Activated T-cell treated with anti-CD3 and anti-CD28 coated beads for 1 hour (primary cell): ENCODE measurements around the gene LPP.

Experiments used
- DNase-seq: peaks from one replicate; pipeline ENCODE4 v3.0.0-alpha.2; 2020; ENCODE audit warnings: low read depth

Gene LPP

DNA sequence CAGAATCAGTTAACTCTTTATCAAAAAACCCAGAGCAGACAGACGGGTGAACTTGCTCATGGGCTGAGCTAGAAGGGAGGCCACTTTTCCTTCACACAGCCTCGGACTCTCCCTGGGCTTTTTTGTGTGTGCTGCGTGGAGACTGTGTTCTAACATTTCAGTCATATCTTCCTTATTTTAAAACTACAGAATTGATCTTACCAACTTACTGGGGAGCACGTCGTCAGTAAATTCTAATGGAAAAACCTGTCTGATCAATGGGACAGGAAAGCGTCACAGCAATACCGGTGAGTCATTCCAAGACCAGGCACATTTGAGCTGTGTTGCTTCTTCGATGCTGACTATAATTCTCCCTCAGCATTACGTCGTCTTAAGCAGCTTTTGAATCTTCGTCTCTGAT lies 145.1 kb downstream of the LPP start:
- no peak for DNase-seq

GRCh38 chr3:188299708-188300107 lies 145.8 kb downstream of the LPP start:
- no peak for DNase-seq

DNA sequence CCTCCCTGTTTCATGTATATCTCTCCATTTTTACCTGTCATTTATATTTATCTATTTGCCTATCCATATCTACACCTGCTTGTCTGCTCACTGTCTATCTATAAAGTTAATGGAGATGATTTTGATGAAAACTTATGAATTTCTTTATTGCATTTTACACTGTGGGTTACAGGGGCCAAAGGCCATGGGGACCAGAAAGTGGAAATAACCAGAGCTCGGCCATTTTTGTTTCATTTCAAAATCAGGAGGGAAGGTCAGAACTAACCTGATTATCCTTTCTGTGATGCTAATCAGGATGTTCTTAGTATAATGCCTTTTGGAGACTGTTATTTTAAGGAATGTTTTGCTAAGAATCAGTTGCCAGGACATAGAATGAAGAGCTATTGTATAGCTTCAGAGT lies 147.2 kb downstream of the LPP start:
- no peak for DNase-seq

DNA sequence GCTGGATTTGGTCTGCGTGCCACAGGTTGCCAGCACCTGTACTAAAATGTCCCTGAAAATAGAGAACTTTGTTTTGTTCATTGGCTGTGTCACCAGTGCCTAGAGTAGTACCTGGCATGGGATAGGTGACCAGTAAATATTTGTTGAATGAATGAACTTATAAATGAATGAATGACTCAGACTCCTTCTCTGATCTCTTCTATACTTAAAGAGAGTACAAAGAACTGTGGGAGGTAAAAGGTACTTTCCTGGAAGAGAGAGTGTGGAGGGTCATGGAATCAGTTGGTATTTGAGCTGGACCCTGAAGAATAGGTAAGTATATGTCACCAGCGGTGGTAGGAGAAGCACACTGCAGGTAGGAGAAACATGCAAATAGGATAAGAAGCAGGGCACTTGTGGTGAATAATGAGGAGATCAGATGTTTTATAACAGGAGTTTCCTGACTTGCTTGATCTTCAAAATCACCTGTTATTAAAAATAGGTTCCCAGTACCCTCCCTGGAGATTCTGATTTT lies 149.4 kb downstream of the LPP start:
- no peak for DNase-seq

DNA sequence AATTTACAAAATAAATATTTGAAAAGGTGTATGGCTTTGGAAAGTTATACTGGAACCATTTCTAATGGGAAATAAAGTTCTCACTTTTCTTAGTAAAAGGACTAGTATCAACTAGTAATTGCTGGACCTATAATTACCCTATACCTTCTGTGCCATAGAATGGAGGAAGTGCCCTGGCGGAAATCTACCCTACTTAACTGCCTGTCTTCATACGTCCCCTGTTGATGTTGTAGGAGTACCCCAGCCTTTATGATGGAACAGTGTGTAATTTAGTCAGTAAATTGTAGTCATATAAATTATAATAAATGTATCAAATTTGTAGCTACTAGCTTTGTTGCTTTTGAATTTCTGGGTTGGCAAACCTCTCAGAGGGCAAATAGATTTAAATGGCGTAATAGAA lies 149.9 kb downstream of the LPP start:
- no peak for DNase-seq

DNA sequence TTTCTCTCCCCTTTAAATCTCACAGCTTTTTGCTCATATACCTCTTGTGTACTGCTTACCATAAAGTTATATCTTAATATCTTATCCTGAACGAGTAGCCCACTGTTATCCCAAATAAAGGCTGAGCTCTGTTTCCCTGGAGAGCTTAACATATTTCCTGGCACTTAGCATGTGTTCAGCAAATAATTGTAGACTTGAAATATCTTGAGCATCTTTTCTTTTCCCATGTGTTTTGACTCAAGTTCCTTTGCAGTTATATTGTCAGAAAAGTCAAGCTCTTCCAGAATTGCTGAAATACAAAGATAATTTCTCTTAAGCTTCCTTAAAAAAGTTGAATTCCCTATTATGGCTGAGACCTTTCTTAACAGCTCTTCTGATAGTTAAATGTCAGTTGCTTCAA lies 150.5 kb downstream of the LPP start:
- no peak for DNase-seq

DNA sequence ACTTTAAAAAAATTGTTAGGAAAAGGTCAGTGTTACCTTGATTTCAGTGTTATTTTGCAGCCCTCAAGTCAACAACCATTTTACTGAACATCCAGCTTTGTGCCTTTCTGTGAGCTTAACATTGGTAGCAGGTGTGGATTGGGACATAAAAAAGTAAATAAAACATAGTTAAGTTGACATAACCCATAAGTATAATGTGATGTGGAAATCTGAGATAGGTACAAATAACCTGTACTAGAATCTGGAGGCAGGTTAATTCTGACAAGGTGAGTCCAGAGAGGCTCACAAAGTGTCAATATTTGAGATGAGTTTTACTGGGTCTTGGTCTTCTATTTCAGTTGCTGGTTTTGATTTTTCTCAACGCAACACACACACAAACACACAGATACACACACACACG lies 151.3 kb downstream of the LPP start:
- no peak for DNase-seq

DNA sequence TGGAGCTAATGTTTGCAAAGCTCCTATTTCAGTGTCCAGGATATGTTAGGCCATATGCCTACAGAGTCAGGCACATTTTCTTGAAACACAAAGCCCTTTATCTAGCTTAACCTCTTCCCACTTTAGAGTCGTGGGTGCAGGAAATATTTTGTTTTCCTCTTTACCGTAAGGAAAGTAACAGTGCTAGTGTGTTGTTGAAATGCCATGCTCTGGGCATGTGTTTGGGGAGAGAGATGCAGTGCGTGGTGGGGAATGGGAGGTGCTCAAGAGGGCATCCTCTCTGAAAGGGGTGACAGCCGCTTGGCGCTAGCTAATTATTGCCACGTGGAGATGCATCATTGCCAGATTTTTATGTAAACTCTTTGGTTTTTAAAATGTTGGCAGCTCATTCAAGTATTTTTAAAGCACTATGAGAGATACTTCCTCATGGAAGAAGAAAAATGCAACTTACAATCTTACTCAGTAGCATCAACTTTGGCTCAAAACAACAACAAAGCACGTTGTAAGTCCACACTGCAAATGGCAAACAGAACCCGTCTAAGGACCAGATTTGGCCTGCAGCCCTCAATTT lies 152.6 kb downstream of the LPP start:
- DNase-seq, result no peak

GRCh38 chr3:188309437-188310269 lies 155.7 kb downstream of the LPP start:
- no peak for DNase-seq

- DNase-seq, result no peak
Measured at GRCh38 chr3:188310270-188310710, 156.3 kb downstream of the LPP start.

GRCh38 chr3:188315553-188315952 lies 161.6 kb downstream of the LPP start:
- DNase-seq, result no peak

GRCh38 chr3:188316021-188316722 lies 162.2 kb downstream of the LPP start:
- DNase-seq, result no peak

- DNase-seq, result no peak
Measured at GRCh38 chr3:188316723-188317070, 162.7 kb downstream of the LPP start.

GRCh38 chr3:188319569-188319968 lies 165.6 kb downstream of the LPP start:
- no peak for DNase-seq

- no peak for DNase-seq
Measured at GRCh38 chr3:188320757-188321156, 166.8 kb downstream of the LPP start.

DNA sequence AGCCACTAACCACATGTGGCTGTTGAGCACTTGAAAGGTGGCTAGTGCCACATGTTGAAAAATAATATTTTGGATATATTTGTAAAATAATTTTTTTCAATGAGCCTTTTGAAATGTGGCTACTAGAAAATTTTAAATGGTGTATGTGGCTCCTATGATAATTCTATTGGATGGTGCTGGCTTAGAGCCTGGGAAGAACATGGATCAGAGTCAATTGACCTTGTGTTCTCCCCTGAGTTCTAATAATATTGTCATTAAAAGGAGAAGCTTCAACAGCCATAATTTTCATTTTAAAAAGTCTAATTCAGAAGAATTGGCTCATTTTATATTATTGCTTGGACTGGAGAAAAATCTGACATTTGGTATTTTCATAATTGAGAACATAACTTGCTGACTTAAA lies 167.3 kb downstream of the LPP start:
- no peak for DNase-seq

- no peak for DNase-seq
Measured at GRCh38 chr3:188322135-188322887, 168.4 kb downstream of the LPP start.

GRCh38 chr3:188323067-188323842 lies 169.3 kb downstream of the LPP start:
- DNase-seq, result no peak

DNA sequence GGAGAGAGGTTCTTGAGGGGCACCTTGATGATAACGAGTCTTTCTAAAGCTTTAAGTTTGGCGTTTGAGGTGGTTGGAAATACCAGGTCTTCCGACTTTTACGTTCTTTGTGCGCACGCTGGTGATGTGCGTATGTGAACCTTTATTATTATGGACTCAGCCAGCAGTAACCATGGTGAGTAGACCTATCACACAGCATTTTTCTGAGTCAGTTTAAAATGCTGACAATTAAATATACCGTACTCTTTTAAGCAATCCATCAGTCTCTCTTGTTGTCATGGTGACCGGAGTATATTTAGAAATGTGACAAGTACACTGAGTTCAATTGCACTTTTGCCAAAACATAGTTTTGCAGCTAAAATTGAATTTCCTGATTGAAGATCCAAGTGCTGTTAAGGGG lies 172.2 kb downstream of the LPP start:
- DNase-seq, result no peak

GRCh38 chr3:188326968-188327367 lies 173.0 kb downstream of the LPP start:
- DNase-seq, result no peak

DNA sequence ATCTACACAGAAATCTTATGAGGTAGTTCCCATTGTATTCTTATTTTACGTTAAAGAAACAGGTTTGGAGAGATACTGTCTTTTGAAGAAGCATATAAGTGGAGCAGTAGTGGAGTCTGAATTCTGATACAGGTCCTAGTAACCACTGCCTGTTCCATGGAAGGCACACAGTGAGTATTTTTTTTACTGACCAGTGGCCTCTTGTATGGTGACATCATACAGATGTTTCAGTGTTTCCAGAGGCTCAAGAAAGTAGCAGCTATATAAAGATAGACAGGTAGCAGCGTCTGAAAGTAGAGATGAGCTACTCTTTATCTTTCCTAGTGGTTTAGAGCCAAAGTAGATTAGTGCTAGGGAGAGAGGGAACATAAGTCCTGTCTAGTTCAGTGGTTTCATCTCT lies 173.5 kb downstream of the LPP start:
- DNase-seq, result no peak

DNA sequence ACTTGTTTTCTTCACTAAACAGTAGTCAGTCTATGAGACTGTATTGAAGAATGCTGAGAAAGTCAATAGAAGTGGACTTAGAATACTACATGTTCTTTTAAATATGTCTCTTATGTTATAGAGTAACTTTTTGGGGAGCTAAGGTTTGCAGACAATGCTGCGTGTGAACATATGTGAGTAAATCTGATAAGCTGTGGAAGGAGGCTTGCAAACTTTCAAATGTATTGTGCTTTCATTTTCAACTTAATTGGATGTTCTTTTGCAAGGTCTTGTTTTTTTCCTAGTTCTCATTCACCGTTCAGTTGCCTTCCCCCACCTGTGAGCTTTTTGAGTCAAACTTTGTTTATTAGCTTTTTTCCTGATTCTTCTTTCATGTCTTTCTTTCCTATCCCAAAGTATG lies 176.2 kb downstream of the LPP start:
- no peak for DNase-seq
